GM21529 (cell line): Measurements from ENCODE around the gene NAALADL1.

Experiments
- ATAC-seq: cut with Tn5 transposase; IDR thresholded peaks from one replicate; pipeline ENCODE4 v1.9.1; 2021; ENCODE audit not compliant: unreplicated experiment

The NAALADL1 gene

DNA sequence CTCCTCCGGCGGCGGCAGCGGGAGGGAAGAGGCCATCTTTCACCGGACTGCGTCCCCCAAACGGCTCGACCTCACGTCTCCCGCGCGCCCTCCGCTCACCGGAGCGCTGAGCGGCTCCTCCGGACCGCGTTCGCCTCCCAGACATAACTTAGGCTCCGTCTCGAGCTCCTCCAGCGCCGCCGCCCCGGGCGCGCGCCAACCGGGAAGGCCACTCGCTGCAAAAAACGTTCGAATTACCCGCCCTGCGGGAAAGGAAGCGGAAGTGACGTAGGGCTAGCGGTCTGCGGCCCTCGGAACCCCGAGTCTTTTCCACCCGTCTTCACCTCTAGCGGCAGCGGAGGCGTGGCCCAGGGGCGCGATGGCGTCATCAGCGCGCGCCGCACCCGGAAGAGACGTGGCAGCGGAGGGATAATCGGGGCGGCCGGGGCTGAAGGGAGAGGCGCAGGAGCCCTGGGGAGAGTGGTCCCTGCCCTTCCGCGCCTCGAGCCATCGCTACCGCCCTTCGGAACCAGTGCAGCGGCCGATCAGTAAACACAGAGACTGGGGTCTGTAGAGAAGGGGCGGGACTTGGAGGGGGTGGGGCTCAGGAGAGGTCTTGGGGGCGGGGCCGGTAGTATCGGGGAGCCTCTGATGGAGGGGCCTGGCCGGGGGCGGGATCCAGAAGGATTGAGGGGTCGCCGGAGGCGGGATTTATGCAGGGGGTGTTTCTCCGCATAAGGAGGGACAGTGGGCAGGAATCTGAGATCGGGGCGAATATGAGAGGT lies 25.7 kb upstream of the NAALADL1 start, which contains the start of the genes CDCA5 and ZFPL1:
Gene CDCA5, minus strand, starts transcription at position 207 of the 764 bp plus-strand sequence. Its CDS starts 62 bp downstream, at position 145.
Gene ZFPL1, plus strand, starts transcription at position 389 of the 764 bp plus-strand sequence. CDS start 477 bp downstream, outside the sequence.
- ATAC-seq, result peak; percentile 72

DNA sequence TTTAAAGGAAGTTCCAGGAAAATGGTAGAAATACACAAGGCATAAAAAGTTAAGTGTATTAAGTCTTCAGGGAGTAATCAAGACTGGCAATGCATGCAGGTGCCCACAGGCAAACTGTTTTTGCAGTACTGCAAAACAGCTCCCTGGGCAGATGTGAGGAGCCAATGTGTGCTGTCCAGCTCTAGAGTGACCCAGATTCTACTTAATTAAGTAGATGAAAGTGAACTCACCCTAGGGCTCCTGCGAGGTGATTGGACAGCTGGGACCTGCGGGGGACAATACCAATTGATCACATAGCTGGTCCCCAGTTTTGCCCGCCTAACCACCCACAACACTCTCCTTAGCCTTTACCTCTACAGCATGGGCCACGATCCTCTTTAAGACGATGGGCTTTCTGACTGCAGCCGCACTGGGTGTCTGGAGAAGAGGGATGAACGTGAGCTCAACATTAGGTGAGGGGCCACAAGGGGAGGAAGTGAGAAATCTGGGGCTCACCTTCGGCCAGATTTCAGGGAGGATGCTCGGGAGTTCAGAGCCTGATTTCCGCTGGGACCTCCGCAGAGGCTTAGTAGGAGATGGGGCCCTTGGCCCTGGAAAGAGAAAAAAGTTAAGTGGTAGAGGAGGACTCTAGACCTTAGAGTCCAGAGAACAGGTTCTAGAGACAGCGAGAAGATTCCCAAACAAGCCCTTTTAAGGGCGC lies 24.9 kb upstream of the NAALADL1 start:
- peak; percentile 10 for ATAC-seq

DNA sequence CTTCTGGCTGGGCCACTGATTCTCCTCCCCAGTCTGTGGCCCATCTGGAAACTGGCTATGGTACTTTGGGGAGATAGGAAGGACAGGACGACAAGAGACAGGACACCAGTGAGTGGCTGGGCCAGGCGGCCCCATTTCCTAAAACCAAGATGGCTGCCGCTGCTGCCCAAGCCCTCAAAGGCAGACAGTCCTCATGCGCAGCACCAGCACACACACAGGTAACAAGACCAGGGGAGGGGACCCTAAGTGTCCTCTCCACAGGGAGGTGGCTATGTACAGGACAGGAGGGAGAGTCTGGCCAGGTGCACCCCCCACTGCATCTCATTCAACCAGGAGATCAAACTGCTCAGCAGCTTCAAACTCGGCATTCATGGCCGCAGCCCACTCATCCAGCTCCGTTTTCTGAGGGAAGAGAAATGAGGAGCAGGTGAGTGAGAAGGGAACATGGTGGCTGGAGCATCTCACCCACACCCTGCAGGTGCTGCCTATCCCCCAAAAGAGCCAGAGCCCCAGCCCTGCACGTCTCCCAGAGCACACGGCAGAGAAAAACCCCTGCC lies 20.5 kb upstream of the NAALADL1 start:
- no peak for ATAC-seq

DNA sequence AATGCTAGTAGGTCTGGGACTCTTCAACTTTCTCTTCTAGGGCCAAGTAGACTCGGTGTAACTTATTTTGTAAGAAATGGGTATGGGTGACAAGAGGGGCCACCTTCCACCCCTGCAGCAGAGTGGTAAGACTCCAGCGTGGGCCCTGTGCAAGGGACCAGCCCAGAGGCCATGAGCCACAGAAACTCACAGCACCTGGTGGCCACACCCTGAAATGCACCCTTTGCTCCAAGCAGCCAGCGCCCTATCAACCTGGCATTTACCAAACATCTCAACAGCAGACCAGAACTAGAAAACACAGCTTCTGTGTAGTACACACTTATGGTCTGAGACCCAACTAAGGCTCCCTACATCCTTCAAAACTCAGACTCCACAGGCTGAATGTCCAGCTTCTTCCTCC lies 19.8 kb upstream of the NAALADL1 start:
- peak; percentile 42 for ATAC-seq

DNA sequence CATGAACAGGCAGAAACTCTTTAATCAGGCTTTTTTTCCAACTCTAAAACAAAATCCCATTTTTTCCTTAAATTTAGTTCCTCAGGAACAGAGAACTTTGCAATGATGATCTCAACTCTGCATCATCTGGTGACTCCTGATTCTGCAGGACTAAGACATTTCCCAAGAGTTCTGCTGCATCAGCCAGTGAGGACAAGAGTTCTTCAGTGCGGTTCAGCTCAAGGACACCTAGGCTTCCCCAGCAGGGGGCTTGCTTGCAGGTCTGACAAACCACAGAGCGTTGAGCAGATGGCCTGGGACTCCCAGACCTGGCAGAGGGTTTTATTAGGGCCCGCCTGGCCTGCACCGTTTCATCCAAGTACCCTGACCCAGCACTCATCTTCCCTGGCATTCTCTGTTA lies 19.1 kb upstream of the NAALADL1 start:
- no peak for ATAC-seq

DNA sequence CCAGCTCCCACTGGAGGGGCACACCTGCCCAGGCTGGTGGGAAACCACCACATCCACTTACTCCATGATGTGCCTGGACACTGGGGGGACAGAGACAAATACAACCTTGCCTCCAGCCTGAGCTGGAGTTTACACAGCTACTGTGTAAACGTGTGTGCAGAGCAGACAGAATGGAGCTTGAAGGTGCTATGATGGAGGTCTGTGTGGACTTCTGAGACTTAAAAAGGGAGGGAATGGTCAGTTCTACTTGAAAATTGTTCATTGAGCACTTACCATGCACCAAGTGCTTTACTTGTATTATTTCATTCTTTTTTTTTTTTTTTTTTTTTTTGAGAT lies 14.2 kb upstream of the NAALADL1 start:
- no peak for ATAC-seq

DNA sequence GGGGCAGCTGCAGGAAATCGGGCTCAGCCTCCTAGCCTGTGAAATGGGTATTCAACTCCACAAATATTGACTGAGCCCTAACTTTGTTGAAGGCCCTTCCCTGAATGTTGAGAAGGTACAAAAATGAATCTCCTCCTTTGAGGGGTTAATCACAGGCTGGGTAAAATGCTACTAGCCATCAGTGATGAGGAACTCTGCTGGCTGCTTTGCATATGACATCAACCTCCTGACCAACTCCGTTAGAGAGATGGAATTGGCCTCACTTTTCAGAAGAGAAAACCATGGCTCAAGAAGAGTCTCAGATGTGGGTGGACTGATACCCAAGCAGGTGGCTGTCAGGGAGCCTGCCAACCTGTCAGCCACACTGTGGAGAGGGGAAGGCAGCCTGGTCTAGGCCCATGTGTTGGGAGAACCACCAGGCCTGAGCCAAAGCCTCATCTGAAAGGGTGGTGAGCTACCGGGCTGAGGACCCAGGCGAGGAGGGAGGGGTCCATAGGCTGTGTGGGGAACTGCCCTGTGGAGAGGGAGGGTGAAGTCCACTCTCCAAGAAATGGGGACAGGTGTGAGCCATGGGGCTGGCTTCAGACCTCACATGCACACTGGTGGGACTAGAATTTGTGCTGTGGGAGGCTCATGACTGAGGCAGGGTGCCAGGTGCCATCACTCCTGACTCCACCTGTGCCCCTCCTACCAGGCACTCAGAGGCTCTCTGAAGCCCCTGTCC lies 13.7 kb upstream of the NAALADL1 start:
- no peak for ATAC-seq

DNA sequence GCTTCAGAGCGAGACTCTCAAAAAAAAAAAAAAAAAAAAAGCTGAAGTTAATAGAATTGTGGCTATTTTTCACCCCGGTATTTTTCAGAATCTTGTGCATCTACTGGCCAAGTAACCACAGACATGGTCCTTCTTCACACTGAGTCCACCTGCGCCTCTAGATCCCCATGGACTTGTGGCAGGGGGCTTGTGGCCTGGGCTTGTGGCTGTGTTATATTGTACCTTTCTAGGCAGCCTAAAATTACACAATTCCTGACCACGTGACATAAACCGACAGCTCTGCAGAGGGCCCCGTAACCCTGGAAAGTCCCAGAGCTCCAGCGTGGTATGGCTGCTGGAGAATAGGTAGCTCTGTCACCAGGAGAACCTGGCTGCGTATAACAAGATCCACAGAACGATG lies 10.9 kb upstream of the NAALADL1 start:
- no peak for ATAC-seq

DNA sequence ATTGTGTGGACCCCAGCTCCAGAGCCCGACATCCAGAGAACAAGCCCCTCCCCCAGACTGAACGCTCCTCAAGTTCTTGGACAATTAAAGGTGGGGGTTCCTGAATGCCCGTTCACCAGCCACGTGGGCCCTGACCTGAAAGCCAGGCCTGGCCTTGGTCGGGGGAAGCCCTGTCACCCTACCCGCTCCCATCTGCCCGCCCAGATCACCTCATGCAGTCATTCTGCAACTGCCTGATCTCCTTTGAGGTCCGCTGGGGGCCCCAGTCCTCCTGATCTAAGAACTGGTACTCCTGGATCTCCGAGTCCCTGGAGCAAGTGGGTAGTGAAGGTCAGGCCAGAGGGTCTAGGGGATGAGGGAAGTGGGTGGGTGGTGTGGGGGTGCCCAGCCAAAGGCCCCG lies 9.1 kb upstream of the NAALADL1 start:
- ATAC-seq, result no peak

DNA sequence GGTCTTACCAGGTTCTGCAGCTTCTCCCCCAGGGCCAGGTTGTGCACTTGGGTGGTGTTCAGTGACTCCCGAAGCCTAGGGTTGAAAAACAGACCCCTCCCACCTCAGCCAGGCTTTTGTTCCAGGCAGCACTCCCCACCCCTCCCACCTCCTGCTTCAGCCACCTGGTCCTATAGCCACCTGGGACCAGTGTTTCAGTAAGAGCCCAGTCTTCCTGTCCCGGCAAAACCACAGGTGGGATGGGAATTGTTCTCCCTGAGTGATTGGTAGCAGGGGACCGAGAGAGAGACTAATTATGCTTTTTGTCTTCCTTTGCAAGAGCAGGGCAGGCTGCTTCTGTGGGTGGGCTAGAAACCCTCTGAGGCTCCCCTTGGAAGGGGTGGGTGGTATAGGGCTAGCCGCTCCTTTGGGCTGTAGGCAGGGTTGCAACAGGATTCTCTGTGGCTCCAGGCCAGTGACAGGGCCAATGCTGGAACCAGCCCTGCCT lies 8.5 kb upstream of the NAALADL1 start:
- no peak for ATAC-seq

DNA sequence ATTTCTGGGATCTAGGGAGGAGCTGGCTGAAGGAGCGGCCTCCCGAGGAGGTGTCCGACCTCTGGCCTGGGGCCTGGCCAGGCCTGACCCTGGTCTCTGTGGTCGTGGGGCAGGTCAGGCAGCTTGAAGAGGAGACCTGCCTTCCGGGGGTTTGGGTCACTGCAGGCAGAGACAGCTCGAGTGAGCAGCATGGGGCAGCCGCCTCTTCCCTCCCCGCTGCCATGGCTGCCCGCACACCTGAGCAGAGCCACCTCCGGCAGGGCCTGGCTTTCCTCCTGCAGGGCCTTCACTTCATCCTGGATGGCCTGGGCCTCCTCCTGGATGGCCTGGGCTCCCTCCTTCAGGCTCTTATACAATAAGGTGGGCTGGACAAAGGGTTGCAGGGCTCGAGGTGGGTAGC lies 8.0 kb upstream of the NAALADL1 start:
- no peak for ATAC-seq

DNA sequence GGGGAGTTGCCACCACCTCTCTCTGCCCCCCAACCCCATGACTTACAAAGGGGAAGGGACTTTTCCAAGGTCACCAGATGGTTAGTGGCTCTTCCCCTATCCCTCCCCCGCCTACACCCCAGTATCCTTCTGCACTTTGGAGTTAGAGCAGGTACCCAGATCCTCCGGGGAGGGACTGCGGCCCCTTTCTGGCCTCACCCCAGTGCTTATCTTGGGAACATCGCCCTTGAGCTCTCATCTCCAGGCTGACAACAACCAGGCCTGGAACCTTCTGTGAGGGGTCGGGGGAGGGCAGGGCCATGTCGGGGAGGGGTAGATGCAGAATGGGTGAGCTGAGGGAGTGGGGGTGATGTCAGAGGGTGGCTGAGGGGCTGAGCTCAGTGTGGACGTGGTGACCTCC lies 7.5 kb upstream of the NAALADL1 start:
- ATAC-seq, result no peak

DNA sequence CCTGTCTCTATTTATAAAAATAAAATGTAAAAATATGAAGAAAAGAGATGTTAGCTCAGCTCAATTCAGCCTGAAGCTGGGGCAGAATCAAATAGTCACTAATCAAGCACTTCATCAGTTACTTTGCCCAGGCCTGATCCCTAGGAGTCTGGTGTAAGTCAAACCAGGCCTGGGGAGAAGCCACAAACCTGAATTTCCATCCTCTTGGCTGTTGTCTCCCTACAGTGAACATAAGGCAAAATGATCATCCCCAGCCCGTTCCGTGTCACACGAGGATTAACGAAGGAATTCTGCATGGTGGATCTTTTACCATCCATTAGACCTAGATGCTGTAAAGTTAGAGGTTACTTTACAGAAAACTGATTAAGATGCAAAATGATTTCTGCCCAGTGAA lies 6.5 kb upstream of the NAALADL1 start:
- no peak for ATAC-seq

DNA sequence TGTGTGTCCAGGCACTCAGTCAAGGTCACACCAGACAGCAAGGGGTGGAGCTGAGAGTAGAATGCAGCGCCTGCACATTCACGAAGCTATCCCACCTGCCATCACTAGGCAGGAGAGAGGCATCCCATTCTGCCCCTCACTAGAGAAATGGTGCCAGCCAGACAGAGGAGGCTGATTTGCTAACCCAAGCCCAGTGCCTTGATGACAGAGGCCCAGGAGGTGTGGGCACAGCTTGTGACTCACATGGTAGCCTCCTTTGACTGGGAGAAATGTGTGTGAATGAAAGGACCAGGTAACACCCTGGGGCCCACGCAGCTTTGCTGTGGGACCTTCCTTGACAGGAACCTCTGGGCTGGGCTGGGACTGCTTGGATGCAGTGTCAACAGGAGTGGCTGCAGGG lies 5.2 kb upstream of the NAALADL1 start:
- ATAC-seq, result no peak

DNA sequence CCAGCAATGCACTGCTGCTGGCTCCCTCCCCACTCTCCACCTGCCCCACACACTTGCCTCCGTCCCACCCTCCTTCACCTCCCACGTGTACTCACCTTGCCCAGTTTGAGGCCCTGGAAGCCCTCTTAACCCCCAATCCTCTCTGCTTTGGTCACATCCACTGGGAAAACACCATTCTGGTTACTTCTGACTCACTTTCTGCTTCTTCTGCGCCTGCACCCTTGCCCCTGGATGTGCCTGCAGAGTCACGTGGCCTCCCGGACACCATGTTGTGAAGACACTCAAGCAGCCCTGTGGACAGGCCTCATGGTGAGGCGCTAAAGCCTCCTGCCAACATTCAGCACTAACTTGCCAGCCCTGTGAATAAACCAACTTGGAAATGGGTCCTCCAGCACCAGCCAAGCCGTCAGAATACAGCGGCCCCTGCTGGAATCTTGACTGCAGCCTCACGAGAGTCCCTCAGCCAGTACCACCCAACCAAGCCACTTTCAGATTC lies 2.6 kb upstream of the NAALADL1 start:
- no peak for ATAC-seq

DNA sequence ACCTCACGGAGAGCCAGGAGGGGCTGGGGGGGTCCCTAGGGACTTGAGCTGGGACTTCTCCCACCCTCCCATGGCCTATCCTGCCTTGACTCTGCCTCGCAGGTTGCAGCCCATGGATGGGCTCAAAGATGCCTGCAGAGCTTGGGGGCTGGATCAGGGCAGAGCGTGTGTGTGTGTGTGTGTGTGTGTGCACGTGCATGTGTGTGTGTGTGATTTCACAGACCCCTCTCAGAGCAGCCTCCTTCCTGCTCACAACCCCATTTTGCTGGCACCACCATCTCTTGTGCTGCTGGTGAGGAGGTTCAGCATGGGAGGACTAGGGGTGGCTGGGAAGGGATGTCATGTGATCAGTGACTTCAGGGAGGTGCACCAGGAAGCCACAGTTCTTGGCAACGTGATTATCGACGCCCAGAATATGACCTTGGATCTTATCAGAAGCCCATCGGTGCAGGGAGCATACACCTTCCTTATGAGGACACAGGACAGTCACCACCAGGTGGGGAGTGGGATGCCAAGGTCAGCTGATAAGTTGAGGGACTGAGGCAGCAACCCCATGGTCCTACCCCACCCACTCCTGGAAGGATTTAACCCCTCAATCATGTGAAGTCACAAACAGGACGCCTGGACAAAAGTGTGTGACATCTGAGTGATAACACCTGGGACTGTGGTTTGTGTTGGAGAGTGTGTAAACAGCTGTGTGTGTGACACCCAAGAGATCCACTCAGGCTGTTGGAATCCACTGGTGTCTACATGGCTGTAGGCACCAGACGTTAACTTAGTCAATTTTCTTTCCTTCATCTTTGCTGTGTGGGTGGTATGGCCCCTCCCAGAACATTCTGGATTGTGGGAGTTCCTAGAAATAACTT lies 1.8 kb upstream of the NAALADL1 start:
- no peak for ATAC-seq

DNA sequence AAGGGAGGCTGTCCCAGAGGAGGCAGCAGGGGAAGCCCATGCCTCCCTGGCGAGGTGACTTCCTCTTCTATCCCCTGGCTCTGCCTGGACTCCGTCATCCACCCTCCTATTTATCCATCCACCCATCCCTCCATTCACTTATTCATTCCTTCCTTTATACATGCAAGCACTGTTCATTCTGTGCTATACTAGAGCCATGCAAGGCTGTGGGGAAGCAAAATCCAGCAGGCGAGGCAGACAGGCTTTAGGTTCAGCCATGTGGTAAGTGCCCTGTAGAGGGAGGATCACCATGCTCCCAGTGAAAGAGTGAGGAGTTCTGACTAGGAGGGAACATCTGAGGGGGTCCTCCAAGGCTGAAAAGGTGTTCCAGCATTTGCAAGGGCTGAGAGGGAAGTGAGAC lies 1.2 kb upstream of the NAALADL1 start:
- ATAC-seq, result no peak

DNA sequence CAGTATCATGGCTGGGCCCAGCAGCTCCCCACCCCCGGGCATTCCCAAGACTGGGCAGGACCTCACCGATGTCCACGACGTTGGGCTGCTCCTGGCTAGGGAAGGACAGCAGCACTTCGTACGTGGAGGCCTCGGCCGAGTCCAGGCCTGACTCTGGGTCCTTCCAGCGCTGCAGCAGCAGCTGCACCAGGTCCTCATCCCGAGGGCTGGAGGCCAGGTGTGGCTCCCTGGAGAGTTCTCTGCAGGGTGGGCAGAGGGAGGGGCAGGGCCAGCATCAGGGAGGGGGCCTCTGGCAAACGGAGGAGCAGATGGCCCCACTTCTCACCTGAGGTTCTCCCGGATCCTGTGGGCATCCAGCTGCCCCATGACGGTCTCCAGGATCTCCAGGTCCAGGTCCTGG lies 341 bp downstream of the NAALADL1 start:
- no peak for ATAC-seq

DNA sequence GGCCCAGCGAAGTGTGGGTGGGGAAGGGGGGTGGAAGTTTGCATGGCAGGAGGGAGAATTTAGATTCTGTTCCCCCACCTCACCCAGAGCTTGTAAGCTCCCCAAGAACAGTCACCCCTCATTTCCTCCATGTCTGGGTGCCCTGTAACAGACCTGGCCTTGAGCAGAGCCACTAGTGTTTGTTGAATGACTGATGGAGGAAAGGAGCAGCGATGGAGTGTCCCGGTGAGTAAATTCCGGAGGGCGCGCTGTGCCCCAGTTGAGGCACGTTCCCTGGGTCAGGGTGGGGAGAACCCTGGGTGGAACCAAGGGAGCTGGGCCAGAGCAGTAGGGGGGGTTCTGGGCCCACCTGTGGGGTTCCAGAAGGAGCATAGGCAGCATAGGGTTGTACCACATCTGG lies 827 bp downstream of the NAALADL1 start:
- no peak for ATAC-seq

DNA sequence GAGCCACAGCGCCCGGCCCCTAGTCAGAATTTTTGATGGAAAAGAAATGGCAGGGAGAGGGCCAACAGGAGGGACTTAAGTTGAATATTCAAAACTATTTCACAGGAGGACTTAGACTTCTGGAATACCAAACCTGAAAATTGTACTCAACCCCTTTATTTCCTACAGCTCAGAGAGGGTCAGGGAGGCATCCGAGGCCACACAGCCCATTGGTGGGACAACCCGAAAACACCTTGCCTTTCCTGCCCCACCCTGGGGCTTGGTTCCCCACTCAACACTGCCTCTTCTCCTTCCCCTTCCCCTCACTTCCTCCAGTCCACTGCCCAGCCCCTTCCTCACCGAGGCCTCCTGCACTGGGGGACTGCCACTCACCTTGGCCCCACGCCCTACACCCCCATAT lies 1.4 kb downstream of the NAALADL1 start:
- ATAC-seq, result no peak
